Testis (tissue), 2 donors: Measurements from ENCODE around the gene SCARB2.

Experiments
- POLR2A ChIP-seq: fragments of 450-650 bp; IDR thresholded peaks from one replicate; pipeline ENCODE4 v1.6.1; 2017; ENCODE audit warnings: antibody characterized with exemption, mild to moderate bottlenecking, moderate library complexity
- TF ChIP-seq, protein P1 (sequence below), 3 experiments: fragments of 450-650 bp in 2 of 3; fragments of 200-600 bp in 1 of 3; sonication (generic) in 1 of 3; IDR thresholded peaks; one replicate each; pipeline ENCODE4 v1.5.1; 2016 to 2019; ENCODE audit warnings: antibody characterized with exemption in 3 of 3, mild to moderate bottlenecking in 2 of 3, moderate library complexity in 1 of 3

GRCh38 chr4:76175336-76175735, 38.3 kb downstream of the SCARB2 start:
- TF ChIP-seq, protein P1, sequence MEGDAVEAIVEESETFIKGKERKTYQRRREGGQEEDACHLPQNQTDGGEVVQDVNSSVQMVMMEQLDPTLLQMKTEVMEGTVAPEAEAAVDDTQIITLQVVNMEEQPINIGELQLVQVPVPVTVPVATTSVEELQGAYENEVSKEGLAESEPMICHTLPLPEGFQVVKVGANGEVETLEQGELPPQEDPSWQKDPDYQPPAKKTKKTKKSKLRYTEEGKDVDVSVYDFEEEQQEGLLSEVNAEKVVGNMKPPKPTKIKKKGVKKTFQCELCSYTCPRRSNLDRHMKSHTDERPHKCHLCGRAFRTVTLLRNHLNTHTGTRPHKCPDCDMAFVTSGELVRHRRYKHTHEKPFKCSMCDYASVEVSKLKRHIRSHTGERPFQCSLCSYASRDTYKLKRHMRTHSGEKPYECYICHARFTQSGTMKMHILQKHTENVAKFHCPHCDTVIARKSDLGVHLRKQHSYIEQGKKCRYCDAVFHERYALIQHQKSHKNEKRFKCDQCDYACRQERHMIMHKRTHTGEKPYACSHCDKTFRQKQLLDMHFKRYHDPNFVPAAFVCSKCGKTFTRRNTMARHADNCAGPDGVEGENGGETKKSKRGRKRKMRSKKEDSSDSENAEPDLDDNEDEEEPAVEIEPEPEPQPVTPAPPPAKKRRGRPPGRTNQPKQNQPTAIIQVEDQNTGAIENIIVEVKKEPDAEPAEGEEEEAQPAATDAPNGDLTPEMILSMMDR (IDR thresholded peaks at IDR 0.05) = no peak
- no peak for TF ChIP-seq POLR2A
